ENCODE results near the gene NUP88.

The NUP88 gene

GRCh38 chr17:5405400-5405799 lies 14.1 kb downstream of the NUP88 start:
- CTCF ChIA-PET = interaction anchor here (1.0 kb wide), 1 partner anchor 34 kb away, joined by 4 read pairs; the partner anchor contains the start of gene C1QBP

DNA sequence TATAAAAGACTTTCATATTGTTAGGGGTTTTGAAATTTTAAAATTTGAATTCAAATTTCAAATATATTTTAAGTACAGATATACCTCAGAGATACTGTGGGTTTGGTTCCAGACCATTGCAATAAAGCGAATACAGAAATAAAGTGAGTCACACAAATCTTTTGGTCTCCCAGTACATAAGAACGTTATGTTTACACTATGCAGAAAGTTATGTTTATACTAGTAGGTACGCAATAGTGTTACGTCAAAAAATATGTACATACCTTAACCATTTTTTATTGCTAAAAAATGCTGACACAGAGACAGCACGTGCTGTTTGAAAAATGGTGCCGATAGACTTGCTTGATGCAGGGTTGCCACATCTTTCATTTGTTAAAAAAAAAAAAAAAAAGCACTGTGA lies 19.7 kb downstream of the NUP88 start:
- peaks cover 54% of the 10 kb centered on the region for H3K36me3 Mint-ChIP-seq

More at GRCh38 chr17:5405400-5405799, 14.1 kb downstream of the NUP88 start:
- Mint-ChIP-seq H3K27ac (no peak overlapping the region), H3K9me3 (no peaks in the 10 kb centered on the region), H3K4me3 (no peak overlapping the region), H3K4me1 (peaks cover 2% of the 10 kb centered on the region), H3K36me3 (peaks cover 30% of the 10 kb centered on the region), H3K27me3 (no peaks in the 10 kb centered on the region)
- no peak for DNase-seq

GRCh38 chr17:5396612-5397011 lies 22.9 kb downstream of the NUP88 start:
- CTCF ChIA-PET = no interaction called here
- no peak overlapping the region for H3K27ac Mint-ChIP-seq
- H3K4me1 Mint-ChIP-seq = no peaks in the 10 kb centered on the region
- no peak for DNase-seq
- H3K4me3 Mint-ChIP-seq = no peak overlapping the region
- peaks cover 59% of the 10 kb centered on the region for H3K36me3 Mint-ChIP-seq
- H3K9me3 Mint-ChIP-seq = no peaks in the 10 kb centered on the region
- H3K27me3 Mint-ChIP-seq = no peaks in the 10 kb centered on the region

More for the DNA sequence above, 19.7 kb downstream of the NUP88 start:
- CTCF ChIA-PET = no interaction called here
- H3K9me3 Mint-ChIP-seq = no peaks in the 10 kb centered on the region
- no peak overlapping the region for H3K27ac Mint-ChIP-seq
- no peaks in the 10 kb centered on the region for H3K27me3 Mint-ChIP-seq
- H3K4me3 Mint-ChIP-seq = no peak overlapping the region
- H3K4me1 Mint-ChIP-seq = no peaks in the 10 kb centered on the region
- DNase-seq = no peak

GRCh38 chr17:5391678-5392077 lies 27.8 kb downstream of the NUP88 start:
- Mint-ChIP-seq H3K9me3 (no peaks in the 10 kb centered on the region), H3K27ac (no peak overlapping the region), H3K36me3 (peaks cover 67% of the 10 kb centered on the region), H3K4me3 (no peak overlapping the region), H3K27me3 (no peaks in the 10 kb centered on the region), H3K4me1 (peaks cover 8% of the 10 kb centered on the region)
- CTCF ChIA-PET = interaction anchor here (2.0 kb wide), 1 partner anchor 48 kb away, joined by 7 read pairs; the partner anchor contains the start of gene C1QBP
- DNase-seq = no peak

GRCh38 chr17:5381542-5381941 lies 37.9 kb downstream of the NUP88 start:
- no peaks in the 10 kb centered on the region for H3K9me3 Mint-ChIP-seq
- peaks cover 74% of the 10 kb centered on the region for H3K36me3 Mint-ChIP-seq
- peak overlapping the region; percentile 0 for H3K27ac Mint-ChIP-seq
- no peak for DNase-seq
- no peak overlapping the region for H3K4me3 Mint-ChIP-seq
- CTCF ChIA-PET = interaction anchor here (0.5 to 0.6 kb wide), 2 partner anchors 9 to 82 kb away, joined by 3 read pairs; no protein-coding TSS in a partner anchor
- H3K27me3 Mint-ChIP-seq = no peaks in the 10 kb centered on the region
- H3K4me1 Mint-ChIP-seq = no peaks in the 10 kb centered on the region

- H3K27me3 Mint-ChIP-seq = no peaks in the 10 kb centered on the region
- no peaks in the 10 kb centered on the region for H3K9me3 Mint-ChIP-seq
- CTCF ChIA-PET = interaction anchor here (0.5 to 1.3 kb wide), 2 partner anchors 58 to 81 kb away, joined by 3 to 4 read pairs; partner anchors contain the start of gene C1QBP
- no peak overlapping the region for H3K27ac Mint-ChIP-seq
- H3K4me3 Mint-ChIP-seq = no peak overlapping the region
- DNase-seq = no peak
- H3K36me3 Mint-ChIP-seq = peaks cover 71% of the 10 kb centered on the region
- H3K4me1 Mint-ChIP-seq = no peaks in the 10 kb centered on the region
Measured at GRCh38 chr17:5380491-5381135, 38.8 kb downstream of the NUP88 start.

GRCh38 chr17:5379351-5380107 lies 39.9 kb downstream of the NUP88 start:
- H3K36me3 Mint-ChIP-seq = peaks cover 68% of the 10 kb centered on the region
- no peak overlapping the region for H3K27ac Mint-ChIP-seq
- DNase-seq = no peak
- H3K27me3 Mint-ChIP-seq = no peaks in the 10 kb centered on the region
- no peak overlapping the region for H3K4me3 Mint-ChIP-seq
- H3K4me1 Mint-ChIP-seq = no peaks in the 10 kb centered on the region
- CTCF ChIA-PET = no interaction called here
- H3K9me3 Mint-ChIP-seq = no peaks in the 10 kb centered on the region

- no peak overlapping the region for H3K4me3 Mint-ChIP-seq
- no peaks in the 10 kb centered on the region for H3K4me1 Mint-ChIP-seq
- CTCF ChIA-PET = no interaction called here
- peaks cover 65% of the 10 kb centered on the region for H3K36me3 Mint-ChIP-seq
- no peaks in the 10 kb centered on the region for H3K27me3 Mint-ChIP-seq
- DNase-seq = no peak
- peak overlapping the region; percentile 26 for H3K27ac Mint-ChIP-seq
- no peaks in the 10 kb centered on the region for H3K9me3 Mint-ChIP-seq
Measured at GRCh38 chr17:5378566-5379207, 40.8 kb downstream of the NUP88 start.

GRCh38 chr17:5373112-5373511 lies 46.4 kb downstream of the NUP88 start:
- peaks cover 40% of the 10 kb centered on the region for H3K36me3 Mint-ChIP-seq
- H3K4me1 Mint-ChIP-seq = no peaks in the 10 kb centered on the region
- CTCF ChIA-PET = no interaction called here
- H3K27ac Mint-ChIP-seq = no peak overlapping the region
- no peaks in the 10 kb centered on the region for H3K9me3 Mint-ChIP-seq
- H3K4me3 Mint-ChIP-seq = no peak overlapping the region
- no peak for DNase-seq
- no peaks in the 10 kb centered on the region for H3K27me3 Mint-ChIP-seq

GRCh38 chr17:5370411-5370810 lies 49.1 kb downstream of the NUP88 start:
- no peaks in the 10 kb centered on the region for H3K4me1 Mint-ChIP-seq
- CTCF ChIA-PET = no interaction called here
- no peak overlapping the region for H3K27ac Mint-ChIP-seq
- no peak overlapping the region for H3K4me3 Mint-ChIP-seq
- peaks cover 34% of the 10 kb centered on the region for H3K36me3 Mint-ChIP-seq
- H3K9me3 Mint-ChIP-seq = no peaks in the 10 kb centered on the region
- DNase-seq = no peak
- no peaks in the 10 kb centered on the region for H3K27me3 Mint-ChIP-seq

DNA sequence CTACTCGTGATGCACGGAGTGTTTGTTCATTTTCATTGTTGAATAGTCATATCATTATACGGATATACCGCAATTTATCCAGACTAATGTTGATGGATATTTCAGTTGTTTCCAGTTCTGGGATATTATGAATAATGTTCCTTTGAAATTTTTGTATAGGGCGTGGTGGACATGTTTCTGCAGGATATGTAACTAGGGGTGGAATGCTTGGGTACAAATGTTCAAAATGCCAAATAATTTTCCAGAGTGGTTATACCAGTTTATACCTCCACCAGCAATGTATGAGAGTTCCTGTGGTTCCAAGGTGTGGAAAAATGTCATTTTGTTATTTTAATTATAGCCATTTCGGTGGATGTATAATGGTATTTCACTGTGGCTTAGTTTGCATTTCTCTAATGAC lies 53.6 kb downstream of the NUP88 start:
- Mint-ChIP-seq H3K27me3 (no peaks in the 10 kb centered on the region), H3K27ac (no peak overlapping the region), H3K9me3 (no peaks in the 10 kb centered on the region), H3K4me3 (no peak overlapping the region), H3K4me1 (no peaks in the 10 kb centered on the region), H3K36me3 (peaks cover 36% of the 10 kb centered on the region)
- no peak for DNase-seq
- CTCF ChIA-PET = no interaction called here

- no peak overlapping the region for H3K4me3 Mint-ChIP-seq
- H3K4me1 Mint-ChIP-seq = no peaks in the 10 kb centered on the region
- no peak for DNase-seq
- no peaks in the 10 kb centered on the region for H3K27me3 Mint-ChIP-seq
- no peak overlapping the region for H3K27ac Mint-ChIP-seq
- CTCF ChIA-PET = no interaction called here
- peaks cover 36% of the 10 kb centered on the region for H3K36me3 Mint-ChIP-seq
- H3K9me3 Mint-ChIP-seq = no peaks in the 10 kb centered on the region
Measured at GRCh38 chr17:5364696-5365095, 54.8 kb downstream of the NUP88 start.

DNA sequence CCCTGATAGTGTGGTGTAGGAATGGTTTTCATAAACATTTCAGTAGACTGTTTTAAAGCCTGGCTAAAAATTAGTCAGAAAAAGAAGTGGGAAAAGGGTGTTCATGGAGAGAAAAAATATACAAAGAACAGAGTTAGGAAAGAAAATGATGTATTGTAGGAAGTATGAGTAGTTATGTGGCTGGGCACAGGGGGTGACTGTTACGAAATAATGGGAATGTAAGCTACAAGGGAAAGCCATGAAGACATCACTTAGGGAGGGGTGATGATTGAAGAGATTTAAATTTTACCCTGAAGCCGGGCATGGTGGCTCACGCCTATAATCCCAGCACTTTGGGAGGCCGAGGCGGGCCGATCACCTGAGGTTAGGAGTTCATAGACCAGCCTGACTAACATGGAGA lies 55.3 kb downstream of the NUP88 start:
- Mint-ChIP-seq H3K9me3 (no peaks in the 10 kb centered on the region), H3K4me3 (no peak overlapping the region), H3K4me1 (no peaks in the 10 kb centered on the region), H3K36me3 (peaks cover 36% of the 10 kb centered on the region), H3K27ac (no peak overlapping the region), H3K27me3 (no peaks in the 10 kb centered on the region)
- no peak for DNase-seq
- CTCF ChIA-PET = no interaction called here

GRCh38 chr17:5362162-5362811 lies 57.2 kb downstream of the NUP88 start:
- CTCF ChIA-PET = interaction anchor here (0.6 to 0.8 kb wide), 3 partner anchors 26 to 120 kb away, joined by 3 to 4 read pairs (median 3); no protein-coding TSS in a partner anchor
- no peaks in the 10 kb centered on the region for H3K9me3 Mint-ChIP-seq

More at GRCh38 chr17:5362162-5362811, 57.2 kb downstream of the NUP88 start:
- Mint-ChIP-seq H3K27me3 (no peaks in the 10 kb centered on the region), H3K4me3 (no peak overlapping the region), H3K27ac (no peak overlapping the region), H3K4me1 (no peaks in the 10 kb centered on the region), H3K36me3 (peaks cover 31% of the 10 kb centered on the region)
- DNase-seq = no peak
